GM10266 (cell line): ENCODE results near the gene PIPOX.

Experiments
- DNase-seq: peaks from one replicate; pipeline ENCODE4 v3.0.0; 2012; ENCODE audit errors: extremely low spot score
- TF ChIP-seq, protein P1 (sequence below): IDR thresholded peaks from 2 replicates; pipeline ENCODE4 v1.5.1; 2012; ENCODE audit warnings: mild to moderate bottlenecking, low read depth; ENCODE audit not compliant: control insufficient read depth, insufficient read depth; ENCODE audit errors: missing control alignments

The PIPOX gene

DNA sequence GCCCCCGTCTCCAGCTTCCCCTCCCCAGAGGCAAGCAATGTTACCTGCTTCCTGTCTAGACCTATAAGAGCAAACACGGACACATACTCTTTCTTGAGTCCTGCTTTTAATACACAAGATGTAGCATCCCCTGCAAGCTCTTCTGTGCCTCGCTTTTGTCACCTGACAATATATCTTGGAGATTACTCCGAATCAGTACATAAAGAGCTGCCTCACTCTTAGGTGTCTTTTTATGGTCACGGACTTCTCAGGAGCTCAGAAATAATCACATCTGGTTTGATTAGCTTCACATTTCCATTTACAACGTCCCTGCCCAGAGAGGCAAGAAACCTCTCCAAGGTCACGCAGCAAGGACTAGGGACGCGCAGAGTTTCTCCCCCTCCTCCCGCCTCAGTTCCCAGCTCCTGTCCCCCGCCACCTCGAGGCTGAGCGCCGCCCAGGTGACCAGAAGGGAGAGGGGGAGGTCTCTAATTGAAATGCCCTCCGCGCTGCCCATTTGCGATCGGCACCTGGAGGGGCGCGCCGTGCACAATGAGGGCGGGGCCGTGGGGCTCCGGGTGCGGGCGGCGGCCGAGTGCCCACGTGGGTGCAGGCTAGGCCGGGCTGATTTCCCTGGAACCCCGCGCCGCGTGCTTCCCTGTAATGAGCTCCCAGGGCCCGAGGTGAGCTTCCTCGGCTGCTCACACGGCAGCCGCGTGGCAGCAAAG is 23.3 kb upstream of the PIPOX start:
- no peak for DNase-seq

DNA sequence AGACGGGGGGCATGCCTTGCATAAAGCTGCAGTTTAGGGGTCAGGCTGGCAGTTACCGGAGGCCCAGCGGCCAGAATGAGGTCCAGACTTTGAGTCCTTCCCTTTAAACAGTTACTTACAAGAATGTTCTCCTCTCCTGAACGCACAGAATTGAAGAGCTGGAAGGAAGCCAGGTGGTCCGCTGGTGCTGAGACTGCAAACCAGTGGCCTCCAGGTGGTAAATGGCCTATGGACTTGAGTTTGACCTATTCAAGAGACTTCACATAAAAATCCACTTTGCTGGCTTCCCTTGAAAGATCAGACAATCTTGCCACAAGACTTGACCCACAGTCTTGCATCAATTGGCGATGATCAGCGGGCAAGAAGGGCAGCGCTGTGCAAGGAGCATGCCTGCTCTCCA is 22.4 kb upstream of the PIPOX start:
- TF ChIP-seq, protein P1, sequence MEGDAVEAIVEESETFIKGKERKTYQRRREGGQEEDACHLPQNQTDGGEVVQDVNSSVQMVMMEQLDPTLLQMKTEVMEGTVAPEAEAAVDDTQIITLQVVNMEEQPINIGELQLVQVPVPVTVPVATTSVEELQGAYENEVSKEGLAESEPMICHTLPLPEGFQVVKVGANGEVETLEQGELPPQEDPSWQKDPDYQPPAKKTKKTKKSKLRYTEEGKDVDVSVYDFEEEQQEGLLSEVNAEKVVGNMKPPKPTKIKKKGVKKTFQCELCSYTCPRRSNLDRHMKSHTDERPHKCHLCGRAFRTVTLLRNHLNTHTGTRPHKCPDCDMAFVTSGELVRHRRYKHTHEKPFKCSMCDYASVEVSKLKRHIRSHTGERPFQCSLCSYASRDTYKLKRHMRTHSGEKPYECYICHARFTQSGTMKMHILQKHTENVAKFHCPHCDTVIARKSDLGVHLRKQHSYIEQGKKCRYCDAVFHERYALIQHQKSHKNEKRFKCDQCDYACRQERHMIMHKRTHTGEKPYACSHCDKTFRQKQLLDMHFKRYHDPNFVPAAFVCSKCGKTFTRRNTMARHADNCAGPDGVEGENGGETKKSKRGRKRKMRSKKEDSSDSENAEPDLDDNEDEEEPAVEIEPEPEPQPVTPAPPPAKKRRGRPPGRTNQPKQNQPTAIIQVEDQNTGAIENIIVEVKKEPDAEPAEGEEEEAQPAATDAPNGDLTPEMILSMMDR = no peak
- DNase-seq = no peak

More for the DNA sequence above, 23.3 kb upstream of the PIPOX start:
- TF ChIP-seq, protein P1 = no peak

DNA sequence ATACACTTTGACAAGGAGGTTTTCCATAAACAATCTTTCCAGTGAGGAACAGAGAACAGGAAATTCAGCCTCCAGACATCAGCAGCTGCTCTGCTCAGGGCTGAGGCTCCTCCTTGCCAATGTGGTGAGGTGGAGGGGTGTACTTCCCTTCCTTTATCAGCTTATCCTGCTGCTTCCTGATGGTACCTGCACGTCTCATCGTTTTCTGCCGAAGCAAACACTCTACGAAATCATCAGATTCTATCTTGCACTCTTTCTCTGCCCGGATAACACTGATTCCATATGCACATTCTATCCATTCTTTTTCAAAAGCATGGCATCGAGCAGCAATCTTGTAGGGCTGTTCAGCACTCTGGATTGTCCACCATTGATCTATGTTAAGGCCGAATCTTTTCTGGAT is 21.7 kb upstream of the PIPOX start:
- no peak for DNase-seq
- TF ChIP-seq, protein P1 = no peak

DNA sequence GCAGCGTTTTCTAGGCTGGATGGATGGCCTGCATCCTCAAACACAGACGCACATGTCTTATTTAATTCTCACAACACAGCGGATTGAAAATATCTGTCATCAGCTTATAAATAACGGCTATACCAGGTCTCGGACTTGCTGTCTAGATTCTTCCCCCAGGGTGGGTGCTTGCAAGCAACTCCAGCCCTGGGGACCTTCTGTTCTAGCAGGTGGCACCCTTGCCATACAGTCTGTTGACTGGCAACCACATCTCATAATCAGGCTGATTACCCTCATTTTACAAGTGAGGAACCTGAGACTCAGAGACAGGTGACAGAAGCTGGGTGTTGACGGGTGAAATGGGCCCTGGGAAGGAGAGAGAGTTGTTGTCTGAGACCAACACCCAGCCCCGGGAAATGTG is 20.9 kb upstream of the PIPOX start:
- no peak for DNase-seq
- TF ChIP-seq, protein P1 = no peak

DNA sequence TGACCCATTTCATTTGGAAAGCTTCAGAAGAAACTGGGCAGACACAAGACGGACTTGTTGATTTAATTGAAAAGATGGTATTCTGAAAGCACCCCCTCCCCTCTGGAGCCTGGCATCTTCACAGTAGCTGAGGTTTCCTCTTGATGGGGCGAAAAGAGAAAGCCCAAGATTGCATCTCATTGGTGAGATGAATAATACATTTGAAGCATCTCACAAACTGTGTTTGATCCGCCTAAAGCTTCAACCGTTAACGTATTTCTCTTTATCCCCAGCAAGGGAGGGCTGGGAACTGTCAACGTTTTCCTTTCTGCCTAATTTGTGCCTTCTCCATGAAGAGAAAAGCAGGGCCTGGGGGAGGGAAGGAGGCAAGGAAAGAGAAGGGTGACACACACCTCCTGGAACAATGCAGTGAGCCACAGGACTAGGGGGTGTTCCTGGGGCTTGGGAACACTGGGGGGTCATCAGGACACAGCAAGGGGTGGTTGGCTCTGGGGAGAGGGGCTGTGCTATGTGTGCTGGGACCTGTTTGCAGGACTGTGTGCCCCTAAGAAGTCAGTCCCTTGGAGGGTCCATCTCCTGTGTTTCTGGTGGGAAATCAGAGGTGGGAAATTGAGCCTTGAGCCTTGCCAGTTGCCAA is 18.5 kb upstream of the PIPOX start:
- no peak for DNase-seq
- TF ChIP-seq, protein P1 = no peak

DNA sequence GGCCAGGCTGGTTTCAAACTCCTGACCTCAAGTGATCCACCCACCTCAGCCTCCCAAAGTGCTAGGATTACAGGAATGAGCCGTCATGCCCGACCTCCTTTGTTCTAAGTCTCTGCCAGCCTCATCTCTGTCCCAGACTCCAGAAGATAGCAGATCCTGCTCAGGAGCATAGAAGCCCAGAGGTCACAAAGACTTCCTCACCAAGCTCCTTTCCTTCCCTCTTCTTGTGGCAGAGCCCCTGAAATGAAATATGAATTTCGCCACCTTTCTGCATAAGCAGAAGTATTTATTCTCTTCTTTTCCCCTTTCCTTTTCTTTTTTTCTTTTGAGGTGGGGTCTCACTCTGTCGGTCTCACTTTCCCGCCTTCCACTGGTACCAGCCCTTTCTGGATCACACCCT is 11.5 kb upstream of the PIPOX start:
- TF ChIP-seq, protein P1 = no peak
- DNase-seq = no peak
